Astrocyte (in vitro differentiated cells and primary cell): ENCODE data around the gene KCTD20. TPM values are rescaled to one million over a fixed set of nuclear protein-coding genes. Genes with fewer than 3 reads are reported as not detected.
A peak's percentile ranks its signal among the peaks of the same experiment; 100 is the strongest.

Experiments
- DNase-seq: peaks from one replicate; pipeline ENCODE4 v3.0.0-alpha.2; 2010; ENCODE audit warnings: low read depth
- FAIRE-seq: peaks from 2 replicates; lab custom pipeline; 2011; peaks lifted over from hg19 to GRCh38; lab: Jason Lieb, UNC
- H2AFZ ChIP-seq: 2 replicates; pipeline ENCODE4 v1.6.0; 2012; ENCODE audit warnings: low read depth, low read length, inconsistent platforms
- H3K27ac ChIP-seq: 2 replicates; pipeline ENCODE4 v1.5.1; 2011; ENCODE audit warnings: low read depth, low read length, inconsistent platforms
- H3K27me3 ChIP-seq: 2 replicates; pipeline ENCODE4 v1.6.0; 2011; ENCODE audit warnings: low read length, inconsistent platforms; ENCODE audit not compliant: insufficient read depth
- H3K36me3 ChIP-seq: 2 replicates; pipeline ENCODE4 v1.5.1; 2011; ENCODE audit warnings: low read length, inconsistent platforms; ENCODE audit not compliant: insufficient read depth
- H3K4me1 ChIP-seq: 2 replicates; pipeline ENCODE4 v1.5.1; 2011; ENCODE audit warnings: low read length, inconsistent platforms; ENCODE audit not compliant: insufficient read depth
- H3K4me2 ChIP-seq: 2 replicates; pipeline ENCODE4 v1.6.0; 2012; ENCODE audit warnings: low read length, inconsistent platforms
- H3K4me3 ChIP-seq: 2 replicates; pipeline ENCODE4 v1.5.1; 2011; ENCODE audit warnings: low read depth, mild to moderate bottlenecking, low read length, inconsistent platforms; ENCODE audit not compliant: insufficient read depth
- H3K79me2 ChIP-seq: 2 replicates; pipeline ENCODE4 v1.6.0; 2012; ENCODE audit warnings: mild to moderate bottlenecking, low read length, inconsistent platforms; ENCODE audit not compliant: insufficient read depth
- H3K9ac ChIP-seq: 2 replicates; pipeline ENCODE4 v1.6.0; 2012; ENCODE audit warnings: mild to moderate bottlenecking, low read length, inconsistent platforms
- H3K9me3 ChIP-seq: 2 replicates; pipeline ENCODE4 v1.5.1; 2012; ENCODE audit warnings: low read depth, mild to moderate bottlenecking, low read length, inconsistent platforms; ENCODE audit not compliant: insufficient read depth
- H4K20me1 ChIP-seq: 2 replicates; pipeline ENCODE4 v1.6.0; 2012; ENCODE audit warnings: low read length, inconsistent platforms; ENCODE audit not compliant: insufficient read depth
- H3K27ac Mint-ChIP-seq: one replicate; pipeline ENCODE4 v1.8.0; 2021; ENCODE audit warnings: mild to moderate bottlenecking, mixed read lengths; ENCODE audit not compliant: unreplicated experiment
- H3K27me3 Mint-ChIP-seq: one replicate; pipeline ENCODE4 v1.8.0; 2021; ENCODE audit warnings: low read depth, mixed read lengths; ENCODE audit not compliant: unreplicated experiment
- H3K36me3 Mint-ChIP-seq: one replicate; pipeline ENCODE4 v1.8.0; 2021; ENCODE audit warnings: low read depth, mixed read lengths; ENCODE audit not compliant: unreplicated experiment
- H3K4me1 Mint-ChIP-seq: one replicate; pipeline ENCODE4 v1.8.0; 2021; ENCODE audit warnings: low read depth, mixed read lengths; ENCODE audit not compliant: unreplicated experiment
- H3K4me3 Mint-ChIP-seq: one replicate; pipeline ENCODE4 v1.8.0; 2021; ENCODE audit warnings: mild to moderate bottlenecking, moderate library complexity, mixed read lengths; ENCODE audit not compliant: unreplicated experiment
- H3K9me3 Mint-ChIP-seq: one replicate; pipeline ENCODE4 v1.8.0; 2021; ENCODE audit warnings: mild to moderate bottlenecking, mixed read lengths; ENCODE audit not compliant: unreplicated experiment
- CTCF ChIP-seq: IDR thresholded peaks from 2 replicates; pipeline ENCODE4 v1.5.1; 2011; ENCODE audit warnings: low read depth, mild to moderate bottlenecking, inconsistent platforms, low read length, moderate library complexity; ENCODE audit not compliant: insufficient read depth
- EZH2 ChIP-seq: IDR thresholded peaks from 2 replicates; pipeline ENCODE4 v1.6.1; 2012; ENCODE audit warnings: mild to moderate bottlenecking, low read length, inconsistent platforms; ENCODE audit not compliant: insufficient read depth
- total RNA-seq: library from RNA; stranded (reverse); gene quantifications from 2 replicates; pipeline ENCODE4 v1.2.1, GENCODE V29; 2021

KCTD20 gene
- total RNA-seq, 1 donor from 2014 or later: 56.7 TPM

GRCh38 chr6:36492621-36493020 lies 49.8 kb downstream of the KCTD20 start:
- Histone ChIP-seq H4K20me1 (peaks cover 32% of the 10 kb centered on the region), H3K27ac (no peak overlapping the region), H3K79me2 (no peaks in the 10 kb centered on the region), H3K36me3 (peaks cover 34% of the 10 kb centered on the region), H3K4me1 (peaks cover 10% of the 10 kb centered on the region), H2AFZ (no peak overlapping the region), H3K9ac (no peak overlapping the region), H3K4me3 (no peak overlapping the region), H3K27me3 (no peaks in the 10 kb centered on the region), H3K9me3 (no peaks in the 10 kb centered on the region), H3K4me2 (no peak overlapping the region)
- H3K4me1 Mint-ChIP-seq: peaks cover 17% of the 10 kb centered on the region
- FAIRE-seq: no peak
- no peak for DNase-seq
- H3K9me3 Mint-ChIP-seq: no peaks in the 10 kb centered on the region
- peaks cover 20% of the 10 kb centered on the region for H3K36me3 Mint-ChIP-seq
- no peaks in the 10 kb centered on the region for H3K27me3 Mint-ChIP-seq
- TF ChIP-seq EZH2 (no peak), CTCF (no peak)
- H3K27ac Mint-ChIP-seq: peak overlapping the region; percentile 47
- no peak overlapping the region for H3K4me3 Mint-ChIP-seq

DNA sequence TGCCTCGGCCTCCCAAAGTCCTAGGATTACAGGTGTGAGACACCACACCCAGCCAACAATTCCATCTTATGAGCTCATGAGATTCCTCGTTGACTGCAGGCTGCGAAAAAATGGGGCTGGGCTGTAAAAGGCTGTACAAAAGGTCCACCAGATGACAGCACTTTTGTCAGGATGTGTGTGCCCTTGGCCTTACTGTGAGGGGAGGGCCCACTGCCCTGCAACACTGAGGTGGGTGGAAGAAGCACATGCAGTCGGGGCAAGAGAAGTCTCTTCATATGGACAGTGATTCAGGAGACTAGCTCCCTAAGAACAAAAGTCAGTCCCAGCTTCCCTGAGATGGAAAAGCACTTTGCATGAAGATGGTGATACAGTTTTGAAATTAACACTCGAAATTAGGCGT lies 50.5 kb downstream of the KCTD20 start:
- Histone ChIP-seq H3K9me3 (no peaks in the 10 kb centered on the region), H4K20me1 (peaks cover 25% of the 10 kb centered on the region), H3K79me2 (no peaks in the 10 kb centered on the region), H3K4me3 (no peak overlapping the region), H3K4me2 (no peak overlapping the region), H3K9ac (no peak overlapping the region), H3K27ac (no peak overlapping the region), H2AFZ (no peak overlapping the region), H3K36me3 (peaks cover 35% of the 10 kb centered on the region), H3K27me3 (no peaks in the 10 kb centered on the region), H3K4me1 (peaks cover 3% of the 10 kb centered on the region)
- DNase-seq: no peak
- no peak for FAIRE-seq
- no peak overlapping the region for H3K27ac Mint-ChIP-seq
- H3K36me3 Mint-ChIP-seq: peaks cover 20% of the 10 kb centered on the region
- H3K9me3 Mint-ChIP-seq: no peaks in the 10 kb centered on the region
- no peak overlapping the region for H3K4me3 Mint-ChIP-seq
- H3K27me3 Mint-ChIP-seq: no peaks in the 10 kb centered on the region
- TF ChIP-seq CTCF (no peak), EZH2 (no peak)
- H3K4me1 Mint-ChIP-seq: peaks cover 10% of the 10 kb centered on the region

- Mint-ChIP-seq H3K4me3 (no peak overlapping the region), H3K9me3 (no peaks in the 10 kb centered on the region), H3K36me3 (peaks cover 22% of the 10 kb centered on the region), H3K27me3 (no peaks in the 10 kb centered on the region), H3K27ac (no peak overlapping the region), H3K4me1 (peaks cover 8% of the 10 kb centered on the region)
- no peak overlapping the region for H3K9ac ChIP-seq
- H3K9me3 ChIP-seq: no peaks in the 10 kb centered on the region
- FAIRE-seq (no peak), DNase-seq (no peak)
- no peak overlapping the region for H3K4me2 ChIP-seq
- H3K79me2 ChIP-seq: no peaks in the 10 kb centered on the region
- no peak overlapping the region for H3K27ac ChIP-seq
- H3K4me3 ChIP-seq: no peak overlapping the region
- H3K4me1 ChIP-seq: no peaks in the 10 kb centered on the region
- H2AFZ ChIP-seq: no peak overlapping the region
- no peaks in the 10 kb centered on the region for H3K27me3 ChIP-seq
- H3K36me3 ChIP-seq: peaks cover 38% of the 10 kb centered on the region
- TF ChIP-seq EZH2: no peak
- no peak for TF ChIP-seq CTCF
- H4K20me1 ChIP-seq: peaks cover 21% of the 10 kb centered on the region
Observed at GRCh38 chr6:36493859-36494258, 51.1 kb downstream of the KCTD20 start.
